ENCODE data around the gene MYG1.
A peak's percentile ranks its signal among the peaks of the same experiment; 100 is the strongest.
"Not testable (repeated sequence)": the region's sequence is repeated elsewhere in the genome, so short reads cannot be mapped to it uniquely, and the experiment has no call there.

Gene MYG1

GRCh38 chr12:53286448-53286847, 13.0 kb upstream of the MYG1 start:
- no peak for DNase-seq (ENCODE audit: low read depth in 4 of 4, low spot score in 1 of 4)

GRCh38 chr12:53287741-53288216, 11.7 kb upstream of the MYG1 start:
- DNase-seq (ENCODE audit: low read depth in 4 of 4, low spot score in 1 of 4): peak; percentile 36 to 53 (median 46)

- no peak for DNase-seq (ENCODE audit: low read depth in 4 of 4, low spot score in 1 of 4)
Measured at GRCh38 chr12:53288322-53288721, 11.2 kb upstream of the MYG1 start.

- DNase-seq (ENCODE audit: low read depth in 4 of 4, low spot score in 1 of 4): no peak
Measured at GRCh38 chr12:53289891-53290290, 9.6 kb upstream of the MYG1 start.

DNA sequence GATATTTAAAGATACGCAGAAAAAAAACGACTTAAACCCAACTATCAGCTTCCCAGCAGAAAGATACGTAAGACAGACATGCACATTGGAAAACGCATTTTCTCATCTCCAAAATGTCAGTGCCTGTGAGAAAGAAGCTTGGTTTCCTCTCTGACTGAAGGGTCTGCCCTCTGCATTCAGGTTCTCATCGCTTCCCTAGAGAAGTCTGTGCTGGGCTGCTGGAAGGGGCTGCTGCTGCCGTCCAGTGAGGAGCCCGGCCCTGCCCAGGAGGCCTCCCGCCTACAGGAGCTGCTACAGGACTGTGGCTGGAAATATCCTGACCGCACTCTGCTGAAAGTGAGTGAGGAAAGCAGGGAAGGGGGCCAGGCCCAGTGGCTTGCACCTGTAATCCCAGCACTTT, 8.8 kb upstream of the MYG1 start:
- DNase-seq (ENCODE audit: low read depth in 4 of 4, low spot score in 1 of 4): no peak

- no peak for DNase-seq (ENCODE audit: low read depth in 4 of 4, low spot score in 1 of 4)
Measured at GRCh38 chr12:53292426-53292825, 7.1 kb upstream of the MYG1 start.

DNA sequence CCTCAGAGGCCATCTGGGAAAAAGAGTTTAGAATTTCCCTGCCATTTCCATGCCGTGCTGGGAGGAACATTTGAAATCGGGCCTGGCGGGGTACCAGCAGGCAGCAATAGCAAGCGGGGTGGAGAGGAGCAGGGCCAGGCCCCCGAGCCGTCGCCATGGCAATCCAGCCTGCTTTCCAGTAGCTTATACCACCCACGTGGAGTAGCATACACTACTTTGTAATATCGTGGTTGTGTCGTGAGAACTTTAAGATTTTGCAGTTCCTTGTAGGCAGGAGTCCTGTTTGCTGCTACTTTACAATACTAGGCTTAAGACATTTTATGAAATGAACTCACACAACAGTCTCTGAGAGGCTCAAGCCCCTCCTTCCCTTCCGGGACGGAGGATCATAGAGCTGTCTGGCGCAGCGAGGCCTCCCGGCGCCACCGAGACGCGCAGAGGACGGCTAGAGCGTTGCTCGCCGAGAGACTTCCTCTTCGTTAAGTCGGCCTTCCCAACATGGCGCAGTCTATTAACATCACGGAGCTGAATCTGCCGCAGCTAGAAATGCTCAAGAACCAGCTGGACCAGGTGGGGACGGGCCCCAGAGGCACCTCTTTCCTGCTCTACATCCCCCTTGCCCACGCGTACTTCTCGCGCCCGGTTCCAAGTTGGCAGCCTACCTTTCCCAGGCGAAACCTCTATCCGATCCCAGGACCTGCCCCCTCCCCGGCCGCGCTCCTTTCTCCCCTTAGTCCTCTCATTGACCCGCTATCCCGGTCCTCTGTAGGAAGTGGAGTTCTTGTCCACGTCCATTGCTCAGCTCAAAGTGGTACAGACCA, 4.2 kb upstream of the MYG1 start, which contains the start of gene PFDN5:
Gene PFDN5 (plus strand): TSS at position 473 of the 821 bp plus-strand sequence. CDS start 26 bp downstream, at position 499.
- peak; percentile 57 to 78 (median 68) for DNase-seq (ENCODE audit: low read depth in 4 of 4, low spot score in 1 of 4)

GRCh38 chr12:53295891-53296219, 3.6 kb upstream of the MYG1 start:
- DNase-seq (ENCODE audit: low read depth in 4 of 4, low spot score in 1 of 4): no peak

DNA sequence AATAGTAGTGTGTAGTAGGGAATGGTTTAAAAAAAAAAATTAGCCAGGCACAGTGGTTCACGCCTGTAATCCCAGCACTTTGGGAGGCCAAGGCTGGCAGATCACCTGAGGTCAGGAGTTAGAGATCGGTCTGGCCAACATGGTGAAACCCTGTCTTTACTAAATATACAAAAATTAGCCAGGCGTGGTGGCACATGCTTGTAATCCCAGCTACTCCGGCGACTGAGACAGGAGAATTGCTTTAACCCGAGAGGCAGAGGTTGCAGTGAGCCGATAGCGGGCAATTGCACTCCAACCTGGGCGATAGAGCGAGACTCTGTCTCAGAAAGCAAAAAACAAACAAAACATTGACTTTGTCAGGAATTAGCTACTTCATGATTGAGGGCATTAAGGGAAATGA, 2.4 kb upstream of the MYG1 start:
- DNase-seq (ENCODE audit: low read depth in 4 of 4, low spot score in 1 of 4): not testable (repeated sequence)

DNA sequence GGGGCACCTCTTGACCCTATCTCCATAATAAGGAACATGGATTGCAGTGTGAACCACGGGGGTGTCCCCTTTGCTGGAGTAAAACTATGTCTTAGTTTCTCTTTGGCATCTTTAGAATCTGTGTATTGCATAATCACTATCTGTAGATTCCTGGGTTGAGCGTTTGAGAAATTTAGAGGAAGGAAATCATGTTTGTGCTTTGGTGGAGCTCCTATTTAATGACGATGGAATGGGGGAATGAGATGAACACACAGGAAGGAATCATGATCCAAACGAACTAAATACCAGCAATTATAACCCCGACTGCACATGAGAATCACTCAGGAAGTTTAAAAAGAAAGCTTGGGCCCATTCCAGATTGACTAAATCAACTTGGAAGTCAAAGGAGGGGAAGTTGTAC, 1.3 kb upstream of the MYG1 start:
- DNase-seq (ENCODE audit: low read depth in 4 of 4, low spot score in 1 of 4): no peak

- peak in 3 of 4 experiments; percentile 17 to 36 (median 20) for DNase-seq (ENCODE audit: low read depth in 4 of 4, low spot score in 1 of 4)
Measured at GRCh38 chr12:53299101-53299453, 418 bp upstream of the MYG1 start.

DNA sequence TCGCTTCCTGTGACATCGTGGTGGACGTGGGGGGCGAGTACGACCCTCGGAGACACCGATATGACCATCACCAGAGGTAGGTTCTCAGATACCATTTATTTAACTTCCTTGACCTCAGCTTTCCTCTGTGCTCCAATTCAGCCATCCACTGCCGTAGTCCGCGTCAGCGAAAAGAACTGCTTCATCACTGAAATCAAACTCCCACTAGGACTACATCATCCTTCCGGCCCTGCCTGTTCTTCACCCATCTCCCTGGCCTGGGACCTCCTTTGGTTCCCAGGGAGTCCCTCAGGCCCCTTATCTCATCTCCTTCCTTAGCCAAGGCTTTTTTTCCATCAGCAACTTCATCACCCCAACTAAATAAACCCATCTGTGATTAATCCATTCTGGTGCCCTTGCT, 692 bp downstream of the MYG1 start:
- peak in 2 of 4 experiments; percentile 7 to 22 for DNase-seq (ENCODE audit: low read depth in 4 of 4, low spot score in 1 of 4)

- DNase-seq (ENCODE audit: low read depth in 4 of 4, low spot score in 1 of 4): no peak
Measured at GRCh38 chr12:53302903-53303302, 3.4 kb downstream of the MYG1 start.

DNA sequence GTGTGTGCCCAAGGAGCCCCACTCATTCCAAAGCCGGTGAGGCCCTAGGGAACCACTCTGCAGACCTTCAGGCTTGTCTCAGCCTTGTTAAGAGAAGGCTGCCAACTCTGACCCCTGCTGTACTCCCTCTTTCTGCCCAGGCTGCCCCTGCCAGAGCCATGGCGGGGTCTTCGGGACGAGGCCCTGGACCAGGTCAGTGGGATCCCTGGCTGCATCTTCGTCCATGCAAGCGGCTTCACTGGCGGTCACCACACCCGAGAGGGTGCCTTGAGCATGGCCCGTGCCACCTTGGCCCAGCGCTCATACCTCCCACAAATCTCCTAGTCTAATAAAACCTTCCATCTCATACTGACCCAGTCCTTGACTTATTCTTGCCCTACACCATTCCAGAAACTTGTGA, 7.3 kb downstream of the MYG1 start:
- no peak for DNase-seq (ENCODE audit: low read depth in 4 of 4, low spot score in 1 of 4)

DNA sequence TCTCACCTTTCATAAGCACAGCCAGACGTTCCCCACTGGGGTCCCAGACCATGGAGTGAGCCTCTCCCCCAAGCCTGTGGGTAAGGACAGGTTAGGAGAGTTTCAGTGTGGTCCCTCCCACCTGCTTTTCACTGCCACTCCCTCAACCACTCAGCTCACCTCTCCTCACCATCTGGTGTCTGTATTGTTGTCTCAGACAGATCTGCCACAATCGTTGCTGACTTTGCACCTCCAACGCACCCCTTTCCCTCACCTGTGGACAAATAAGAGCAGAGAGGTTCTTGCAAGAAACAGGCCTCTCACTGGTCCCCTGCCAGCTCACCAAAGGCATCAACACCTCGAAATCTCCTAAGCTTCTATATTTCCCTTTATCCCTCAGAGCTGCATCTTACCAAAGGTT, 8.8 kb downstream of the MYG1 start:
- DNase-seq (ENCODE audit: low read depth in 4 of 4, low spot score in 1 of 4): no peak

GRCh38 chr12:53313996-53314395, 14.5 kb downstream of the MYG1 start:
- DNase-seq (ENCODE audit: low read depth in 4 of 4, low spot score in 1 of 4): no peak

- DNase-seq (ENCODE audit: low read depth in 4 of 4, low spot score in 1 of 4): no peak
Measured at GRCh38 chr12:53320352-53321195, 21.1 kb downstream of the MYG1 start.

- DNase-seq (ENCODE audit: low read depth in 4 of 4, low spot score in 1 of 4): peak in 2 of 4 experiments; percentile 42 to 45
Measured at GRCh38 chr12:53324113-53324778, 24.8 kb downstream of the MYG1 start.

- peak; percentile 71 to 90 (median 76) for DNase-seq (ENCODE audit: low read depth in 4 of 4, low spot score in 1 of 4)
Measured at GRCh38 chr12:53324779-53325510, 25.4 kb downstream of the MYG1 start.

- no peak for DNase-seq (ENCODE audit: low read depth in 4 of 4, low spot score in 1 of 4)
Measured at GRCh38 chr12:53325511-53326061, 26.1 kb downstream of the MYG1 start.
